Skin epidermis (tissue), 12 donors: Measurements from ENCODE around the gene TINCR.

ENCODE experiments used
- H3K27ac ChIP-seq, 21 experiments: fragments of 200-600 bp; sonication (generic) in 11 of 21; one replicate each; pipeline ENCODE4 v1.5.0; 2020; ENCODE audit warnings: mild to moderate bottlenecking in 3 of 21, inconsistent platforms in 2 of 21, moderate library complexity in 2 of 21
- H3K4me3 ChIP-seq, 7 experiments: fragments of 200-600 bp; sonication (generic) in 2 of 7; one replicate each; pipeline ENCODE4 v1.5.0; 2020; ENCODE audit warnings: inconsistent platforms in 2 of 7, mild to moderate bottlenecking in 2 of 7, moderate library complexity in 1 of 7

Gene TINCR

DNA sequence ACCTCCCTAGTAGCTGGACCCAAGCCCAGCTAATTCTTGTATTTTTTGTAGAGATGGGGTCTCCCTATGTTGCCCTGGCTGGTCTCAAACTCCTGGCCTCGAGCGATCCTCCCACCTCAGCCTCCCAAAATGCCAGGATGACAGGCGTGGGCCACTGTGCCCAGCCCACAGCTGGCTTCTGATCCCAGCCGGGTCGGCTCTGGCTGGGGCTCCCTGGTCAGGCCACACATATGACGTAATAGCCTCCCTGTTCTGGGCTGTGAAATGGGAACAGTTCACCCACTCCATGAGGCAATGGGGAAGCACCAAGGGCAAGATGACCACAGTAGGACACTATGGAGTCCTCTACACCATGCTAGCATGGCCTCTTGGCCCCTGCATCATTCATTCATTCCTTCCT, 41.1 kb downstream of the TINCR start:
- H3K4me3 ChIP-seq: no peak overlapping the region
- no peak overlapping the region for H3K27ac ChIP-seq

DNA sequence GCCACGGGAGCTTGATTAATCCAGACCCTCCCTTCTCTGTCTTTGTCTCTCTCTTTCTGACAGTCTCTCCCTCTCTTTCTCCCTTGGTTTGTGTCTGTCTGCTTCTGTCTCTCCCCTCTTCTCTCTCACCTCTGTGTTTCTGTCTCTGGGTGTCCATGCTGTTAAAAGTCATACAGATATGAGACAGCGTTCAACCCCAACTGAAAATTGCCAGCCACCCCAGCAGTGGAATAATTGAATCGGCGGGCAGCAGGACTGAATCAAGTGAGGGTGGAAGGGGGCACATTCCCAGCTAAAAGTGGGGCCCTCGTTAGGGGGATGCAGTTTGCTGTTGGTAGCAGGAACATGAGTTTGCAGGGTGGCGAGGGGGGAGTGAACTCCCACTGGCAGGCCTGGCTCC, 43.7 kb downstream of the TINCR start:
- H3K4me3 ChIP-seq: no peak overlapping the region
- H3K27ac ChIP-seq: no peak overlapping the region

DNA sequence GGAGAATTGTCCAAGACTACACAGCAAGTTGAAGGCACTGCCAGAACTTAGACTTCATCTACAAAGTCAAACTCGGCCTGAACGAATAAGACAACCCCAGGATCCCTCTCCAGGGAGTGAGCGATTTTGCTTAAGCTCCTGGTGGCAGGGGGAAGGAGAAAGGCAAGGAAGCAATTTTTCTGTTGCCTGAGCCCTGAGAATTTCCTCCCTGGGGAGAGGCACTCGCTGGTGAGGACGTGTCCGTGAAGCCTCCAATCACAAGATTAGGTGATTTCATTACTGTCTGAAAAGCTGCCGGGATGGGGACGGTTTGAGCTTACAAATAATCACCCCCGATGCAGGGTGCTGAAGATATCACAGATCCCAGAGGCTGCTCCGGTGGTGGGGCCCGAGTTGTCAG, 45.6 kb downstream of the TINCR start:
- no peak overlapping the region for H3K27ac ChIP-seq
- H3K4me3 ChIP-seq: no peak overlapping the region

DNA sequence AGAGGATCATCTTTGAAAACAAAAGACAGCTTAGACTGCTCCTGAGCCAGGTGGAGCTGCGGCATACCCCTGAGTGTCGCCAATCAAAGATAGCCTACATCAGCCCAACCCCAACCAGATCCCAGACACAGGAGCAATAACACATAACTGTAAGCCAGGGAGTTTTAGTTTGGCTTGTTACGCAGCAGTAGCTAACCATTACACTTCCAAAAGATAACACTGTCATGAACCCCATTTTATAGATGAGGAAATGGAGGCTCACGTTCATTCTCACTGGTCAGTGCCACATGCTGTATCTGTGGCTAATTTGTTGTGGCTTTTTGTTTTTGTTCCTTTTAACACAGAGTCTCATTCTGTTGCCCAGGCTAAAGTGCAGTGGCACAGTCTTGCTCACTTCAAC, 47.3 kb downstream of the TINCR start:
- Histone ChIP-seq H3K4me3 (no peak overlapping the region), H3K27ac (no peak overlapping the region)

DNA sequence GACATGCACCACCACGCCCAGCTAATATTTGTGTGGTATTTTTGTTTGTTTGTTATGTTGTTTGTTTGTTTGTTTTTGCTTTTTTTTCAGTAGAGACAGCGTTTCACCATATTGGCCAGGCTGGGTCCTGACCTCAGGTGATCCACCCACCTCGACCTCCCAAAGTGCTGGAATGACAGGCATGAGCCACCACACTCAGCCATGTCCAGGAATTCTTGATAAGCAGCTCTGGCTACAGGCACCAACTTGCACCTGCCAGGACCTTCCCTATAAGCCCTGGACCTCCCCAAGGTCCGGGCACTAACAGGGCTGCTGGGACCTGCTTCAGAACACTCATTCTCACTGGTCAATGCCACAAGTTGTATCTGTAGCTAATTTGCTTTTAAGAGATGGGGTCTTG, 48.7 kb downstream of the TINCR start:
- Histone ChIP-seq H3K27ac (no peak overlapping the region), H3K4me3 (no peak overlapping the region)

DNA sequence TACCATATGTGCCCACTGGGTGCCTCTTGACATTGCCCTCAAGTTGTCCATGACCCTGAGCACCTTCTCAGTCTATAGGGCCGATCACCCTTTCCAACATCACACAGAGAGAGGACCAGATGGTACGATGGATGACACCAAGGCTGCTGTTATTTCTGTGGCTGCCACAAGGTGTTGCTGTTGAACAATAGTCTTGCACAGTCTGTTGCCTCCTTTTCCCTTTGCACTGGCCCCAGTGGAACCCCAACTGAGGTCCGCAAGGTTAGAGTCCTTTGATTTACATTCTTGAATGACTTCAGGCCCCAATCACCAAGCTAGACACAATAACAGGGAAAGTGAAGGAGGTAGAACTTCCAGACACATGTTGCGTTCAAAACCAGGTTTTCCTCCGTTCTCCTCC, 52.0 kb downstream of the TINCR start:
- Histone ChIP-seq H3K27ac (no peak overlapping the region), H3K4me3 (no peak overlapping the region)

DNA sequence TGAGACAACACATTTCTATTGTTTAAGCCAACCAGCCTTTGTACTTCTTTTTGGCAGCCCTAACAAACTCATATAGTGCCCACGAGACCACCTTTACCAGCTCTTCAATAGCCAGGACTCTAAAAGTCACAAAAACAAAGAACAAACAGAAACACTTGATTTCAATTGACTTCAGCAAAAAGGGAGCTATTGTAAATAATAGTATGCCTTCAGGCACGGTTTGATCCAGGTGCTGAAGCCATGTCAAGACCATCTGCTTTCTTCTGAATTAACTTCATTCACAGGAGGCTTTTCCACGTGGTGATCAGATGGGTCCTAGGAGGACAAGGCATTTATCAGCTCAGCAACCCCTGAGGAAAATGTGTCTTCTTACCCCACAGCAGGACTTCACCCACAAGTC, 53.8 kb downstream of the TINCR start:
- Histone ChIP-seq H3K4me3 (no peak overlapping the region), H3K27ac (no peak overlapping the region)

DNA sequence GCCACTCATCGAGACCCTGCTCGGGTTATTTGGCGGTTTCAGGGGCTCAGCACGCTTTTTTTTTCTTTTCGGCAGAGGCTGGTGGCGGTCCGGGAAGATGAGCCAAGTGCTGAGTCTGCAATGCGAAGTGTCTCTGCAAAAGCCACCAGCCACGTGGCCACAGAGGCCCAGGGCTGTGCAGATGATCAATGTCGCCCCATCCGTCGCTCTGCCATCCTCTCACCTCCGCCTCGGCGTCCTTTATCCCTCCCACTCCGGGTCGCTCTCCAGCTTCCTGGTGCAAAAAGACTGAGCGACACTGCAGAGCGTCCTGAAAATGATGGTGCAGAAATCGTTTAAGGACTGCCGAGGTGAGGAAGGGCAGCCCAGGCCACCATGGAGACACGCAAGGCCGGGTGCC, 55.0 kb downstream of the TINCR start:
- H3K27ac ChIP-seq: no peak overlapping the region
- H3K4me3 ChIP-seq: no peak overlapping the region
